ENCODE measurements around the gene MCRS1.

DNA sequence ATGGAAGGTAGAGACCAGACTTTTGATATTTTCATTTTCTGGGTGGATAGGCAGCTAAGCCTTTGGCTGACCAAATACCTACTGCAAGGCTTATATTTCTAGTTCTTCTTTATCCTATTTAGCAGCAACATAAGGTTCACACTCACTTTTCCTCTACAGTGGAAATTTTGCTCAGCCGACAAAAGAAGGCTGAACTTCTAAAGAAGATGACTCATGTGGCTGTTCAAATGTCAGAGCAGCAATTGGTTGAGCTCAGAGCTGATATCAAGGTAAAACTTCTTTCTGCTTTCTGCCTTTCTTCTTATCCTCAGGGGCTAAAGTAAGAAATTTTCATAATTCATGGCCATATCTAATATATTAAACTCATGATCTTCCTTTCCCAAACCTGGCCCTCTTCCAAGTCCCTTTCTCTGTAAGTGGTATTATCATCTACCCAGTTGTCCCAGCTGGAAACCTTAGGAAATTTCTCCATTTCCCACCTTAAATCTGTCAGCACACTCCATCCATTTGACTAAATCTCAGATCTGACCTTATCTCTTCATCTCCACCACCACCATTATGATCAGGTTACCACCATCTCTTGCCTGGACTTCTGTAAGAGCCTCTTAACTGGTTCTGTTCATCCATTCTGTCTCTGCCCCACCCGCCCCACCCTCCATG lies 48.9 kb downstream of the MCRS1 start:
- TF ChIP-seq, protein P1, sequence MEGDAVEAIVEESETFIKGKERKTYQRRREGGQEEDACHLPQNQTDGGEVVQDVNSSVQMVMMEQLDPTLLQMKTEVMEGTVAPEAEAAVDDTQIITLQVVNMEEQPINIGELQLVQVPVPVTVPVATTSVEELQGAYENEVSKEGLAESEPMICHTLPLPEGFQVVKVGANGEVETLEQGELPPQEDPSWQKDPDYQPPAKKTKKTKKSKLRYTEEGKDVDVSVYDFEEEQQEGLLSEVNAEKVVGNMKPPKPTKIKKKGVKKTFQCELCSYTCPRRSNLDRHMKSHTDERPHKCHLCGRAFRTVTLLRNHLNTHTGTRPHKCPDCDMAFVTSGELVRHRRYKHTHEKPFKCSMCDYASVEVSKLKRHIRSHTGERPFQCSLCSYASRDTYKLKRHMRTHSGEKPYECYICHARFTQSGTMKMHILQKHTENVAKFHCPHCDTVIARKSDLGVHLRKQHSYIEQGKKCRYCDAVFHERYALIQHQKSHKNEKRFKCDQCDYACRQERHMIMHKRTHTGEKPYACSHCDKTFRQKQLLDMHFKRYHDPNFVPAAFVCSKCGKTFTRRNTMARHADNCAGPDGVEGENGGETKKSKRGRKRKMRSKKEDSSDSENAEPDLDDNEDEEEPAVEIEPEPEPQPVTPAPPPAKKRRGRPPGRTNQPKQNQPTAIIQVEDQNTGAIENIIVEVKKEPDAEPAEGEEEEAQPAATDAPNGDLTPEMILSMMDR (IDR thresholded peaks at IDR 0.05; ENCODE audit: insufficient read depth, low read length, poor library complexity, severe bottlenecking): no peak
- no peak for TF ChIP-seq EZH2phosphoT487 (conservative IDR thresholded peaks at IDR 0.05; ENCODE audit: low read length)
